Measurements from ENCODE around the gene MED13L. TPM values are rescaled to one million over a fixed set of nuclear protein-coding genes. Genes with fewer than 3 reads are reported as not detected.

MED13L gene
- total and polyA plus RNA-seq, 2 of the 8 experiments (the other 6 are each of a cell fraction or from before 2014, with no cell fraction given), result 15.9 to 51.7 TPM

GRCh38 chr12:116310082-116310481 lies 32.6 kb upstream of the MED13L start:
- FAIRE-seq, result no peak
- H4K20me1 ChIP-seq (replicated peaks in 1 of 2; ENCODE audit: control insufficient read depth in 1 of 2, insufficient read depth in 2 of 2, low read length in 2 of 2), result no peaks in the 10 kb centered on the region
- H4K5ac ChIP-seq (ENCODE audit: insufficient read length, low read depth, low read length), result no peak overlapping the region
- TF ChIP-seq KDM1A (IDR thresholded peaks at IDR 0.05; ENCODE audit: borderline replicate concordance, low read length), result no peak
- no peak for TF ChIP-seq GABPA (IDR thresholded peaks at IDR 0.05; ENCODE audit: borderline replicate concordance, insufficient read depth, low read length)
- no peak for TF ChIP-seq HDAC6 (IDR thresholded peaks at IDR 0.05; ENCODE audit: low read depth, low read length)
- TF ChIP-seq TAF7 (optimal IDR thresholded peaks at IDR 0.05; ENCODE audit: borderline replicate concordance, low read depth, low read length), result no peak
- no peak for TF ChIP-seq GTF2F1 (IDR thresholded peaks at IDR 0.05; ENCODE audit: borderline replicate concordance, low read depth, low read length)
- no peak for TF ChIP-seq SIN3A (conservative IDR thresholded peaks at IDR 0.05 in 1 of 2, IDR thresholded peaks at IDR 0.05 in 1 of 2; ENCODE audit: low read depth in 1 of 2, low read length in 2 of 2)
- no peak overlapping the region for H3K56ac ChIP-seq (replicated peaks; ENCODE audit: insufficient read length, low read depth, low read length)
- H3K79me1 ChIP-seq (ENCODE audit: low read depth, low read length), result no peaks in the 10 kb centered on the region
- H2BK12ac ChIP-seq (ENCODE audit: low read depth, low read length), result no peak overlapping the region
- H3K18ac ChIP-seq (ENCODE audit: extremely low read depth, low read length), result no peak overlapping the region
- no peak overlapping the region for H3K27ac ChIP-seq (ENCODE audit: low read depth, low read length)
- H3K23me2 ChIP-seq (ENCODE audit: low read depth, low read length), result no peaks in the 10 kb centered on the region
- no peaks in the 10 kb centered on the region; a peak in 1 of 7 replicates for H3K4me1 ChIP-seq (replicated peaks in 1 of 4; ENCODE audit: control insufficient read depth in 3 of 4, insufficient read depth in 4 of 4, low read length in 3 of 4)
- H4K91ac ChIP-seq (replicated peaks; ENCODE audit: insufficient read length, low read length), result no peak overlapping the region
- H2BK15ac ChIP-seq (ENCODE audit: low read length), result no peak overlapping the region
- H3K4ac ChIP-seq (replicated peaks; ENCODE audit: insufficient read length, low read depth, low read length), result no peak overlapping the region
- POLR2A ChIA-PET (ENCODE audit: partially characterized antibody), result interaction anchor here (0.7 kb wide), 1 partner anchor 10 kb away, joined by 3 read pairs; no protein-coding TSS in a partner anchor
- CTCF ChIA-PET (ENCODE audit: partially characterized antibody), result interaction anchor here (1.1 kb wide), 1 partner anchor 327 kb away, joined by 4 read pairs; no protein-coding TSS in a partner anchor
- H3K79me2 ChIP-seq (ENCODE audit: control insufficient read depth in 1 of 2, insufficient read depth in 2 of 2, low read length in 2 of 2), result no peaks in the 10 kb centered on the region
- no peaks in the 10 kb centered on the region for H3K27me3 ChIP-seq (replicated peaks in 1 of 4; ENCODE audit: control insufficient read depth in 3 of 4, extremely low read depth in 1 of 4, insufficient read depth in 3 of 4, low read length in 3 of 4)
- H3K9ac ChIP-seq (replicated peaks in 1 of 4; ENCODE audit: extremely low read depth in 1 of 4, low read depth in 3 of 4, low read length in 3 of 4), result no peak overlapping the region
- 95% methylated on average over 3 of the region's 3 CpGs; no CpG with 5 or more reads in 1 of the 2 experiments for whole genome bisulfite sequencing, 2 experiments (ENCODE audit: extremely low coverage in 1 of 2, insufficient coverage in 1 of 2, insufficient read length in 1 of 2, insufficient replicate concordance in 2 of 2, low coverage in 1 of 2, low lambda C conversion rate in 2 of 2, missing lambda C conversion rate in 1 of 2)
- no peak overlapping the region for H2BK5ac ChIP-seq (ENCODE audit: low read depth, low read length)
- H3K14ac ChIP-seq (ENCODE audit: insufficient read length), result no peak overlapping the region
- no peak for DNase-seq (ENCODE audit: low read depth in 1 of 2, low spot score in 2 of 2)
- no peak overlapping the region for H3K4me2 ChIP-seq (ENCODE audit: insufficient read depth in 1 of 2, low read depth in 2 of 2, low read length in 2 of 2)
- H2BK20ac ChIP-seq (ENCODE audit: low read length), result no peak overlapping the region
- no peak overlapping the region for H4K8ac ChIP-seq (ENCODE audit: extremely low read depth, insufficient read depth, low read length)
- H3K9me3 ChIP-seq (ENCODE audit: insufficient read depth in 2 of 2, low read depth in 1 of 2, low read length in 1 of 2), result 0 out of 4 replicates have a peak, but pooled peaks cover 0 to 4% of the 10 kb centered on the region in 2 experiments
- H2AFZ ChIP-seq (ENCODE audit: low read length), result no peak overlapping the region
- H3K36me3 ChIP-seq (ENCODE audit: control insufficient read depth in 2 of 4, insufficient read depth in 4 of 4, low read length in 3 of 4), result no peaks in the 10 kb centered on the region
- no peak overlapping the region for H2BK120ac ChIP-seq (replicated peaks; ENCODE audit: low read depth, low read length)
- no peak overlapping the region for H3K23ac ChIP-seq (ENCODE audit: insufficient read length)
- H3K4me3 ChIP-seq (ENCODE audit: extremely low read depth in 1 of 4, insufficient read depth in 2 of 4, low read depth in 3 of 4, low read length in 4 of 4), result no peak overlapping the region
- no peak overlapping the region for H2AK5ac ChIP-seq (ENCODE audit: low read depth, low read length)
